B cell (primary cell): ENCODE data around the gene C5orf34. TPM values are rescaled to one million over a fixed set of nuclear protein-coding genes. Genes with fewer than 3 reads are reported as not detected.
A peak's percentile ranks its signal among the peaks of the same experiment; 100 is the strongest.

Source experiments
- ATAC-seq: fragments of 200-7000 bp; cut with Tn5 transposase; one replicate; pipeline ENCODE4 v1.10.0; 2021; ENCODE audit warnings: low read depth, mild to moderate bottlenecking, moderate number of reproducible peaks, moderate library complexity
- CTCF ChIA-PET: fragments of 350-600 bp; sonication (Branson Sonifier 250); formaldehyde crosslinking; loops from one replicate; lab custom pipeline; 2021; ENCODE audit warnings: antibody characterized with exemption, inconsistent platforms; lab: Charles Lee
- POLR2A ChIA-PET: fragments of 350-600 bp; sonication (Branson Sonifier 250); formaldehyde crosslinking; loops from one replicate; lab custom pipeline; 2021; ENCODE audit warnings: antibody characterized with exemption; lab: Charles Lee
- DNase-seq: peaks from one replicate; pipeline ENCODE4 v3.0.0; 2013
- H2AFZ ChIP-seq: 2 replicates; pipeline ENCODE4 v1.6.1; 2012; ENCODE audit warnings: mild to moderate bottlenecking, low read depth, low read length; ENCODE audit not compliant: insufficient read depth, poor library complexity, severe bottlenecking
- H3K27ac ChIP-seq, 2 donors: 1 replicate in 1 of 2; 2 replicates in 1 of 2; pipeline ENCODE4 v1.5.1; 2012 to 2013; ENCODE audit warnings: low read length in 2 of 2, mild to moderate bottlenecking in 2 of 2, moderate library complexity in 1 of 2
- H3K27me3 ChIP-seq, 4 experiments: fragments of 200-600 bp in 1 of 4; sonication (generic) in 1 of 4; replicated peaks in 1 of 4; 1 replicate in 2 of 4; 2 replicates in 2 of 4; pipeline versions ENCODE4 v1.6.1 to v1.7.0; 2013 to 2016; ENCODE audit warnings: low read length in 3 of 4, mild to moderate bottlenecking in 2 of 4, mixed read lengths in 1 of 4, moderate library complexity in 1 of 4; ENCODE audit not compliant: insufficient read depth in 4 of 4, control insufficient read depth in 3 of 4; ENCODE audit errors: control extremely low read depth in 1 of 4
- H3K36me3 ChIP-seq, 2 experiments: replicated peaks in 1 of 2; 1 replicate in 1 of 2; 2 replicates in 1 of 2; pipeline versions ENCODE4 v1.6.1 to v1.7.1; 2013; ENCODE audit warnings: low read length in 1 of 2; ENCODE audit not compliant: insufficient read depth in 2 of 2, control insufficient read depth in 1 of 2; ENCODE audit errors: control extremely low read depth in 1 of 2, extremely low read depth in 1 of 2
- H3K4me1 ChIP-seq, 2 donors: fragments of 200-600 bp in 1 of 2; sonication (generic) in 1 of 2; 1 replicate in 1 of 2; 2 replicates in 1 of 2; pipeline versions ENCODE4 v1.5.1 to v1.6.1; 2013 to 2017; ENCODE audit warnings: low read length in 2 of 2; ENCODE audit not compliant: control insufficient read depth in 2 of 2, insufficient read depth in 2 of 2
- H3K4me2 ChIP-seq: replicated peaks from 2 replicates; pipeline ENCODE3; 2012; ENCODE audit warnings: mild to moderate bottlenecking, low read depth, low read length; ENCODE audit not compliant: poor library complexity, severe bottlenecking
- H3K4me3 ChIP-seq, 5 experiments: fragments of 200-600 bp in 1 of 5; sonication (generic) in 1 of 5; 1 replicate in 3 of 5; 2 replicates in 2 of 5; pipeline versions ENCODE4 v1.5.1 to v1.7.0; 2011 to 2016; ENCODE audit warnings: low read length in 4 of 5, mild to moderate bottlenecking in 4 of 5, low read depth in 2 of 5, control low read depth in 1 of 5, moderate library complexity in 1 of 5; ENCODE audit not compliant: insufficient read depth in 1 of 5; ENCODE audit errors: control extremely low read depth in 1 of 5, extremely low read depth in 1 of 5
- H3K79me2 ChIP-seq: fragments of 200-600 bp; sonication (generic); one replicate; pipeline ENCODE4 v1.6.0; 2016; ENCODE audit warnings: low read length; ENCODE audit not compliant: control insufficient read depth, insufficient read depth
- H3K9ac ChIP-seq: fragments of 200-600 bp; sonication (generic); 2 replicates; pipeline ENCODE4 v1.6.1; 2017; ENCODE audit warnings: mild to moderate bottlenecking, low read length, moderate library complexity
- H3K9me3 ChIP-seq, 3 donors: one replicate each; pipeline versions ENCODE4 v1.6.1 to v1.7.1; 2013; ENCODE audit warnings: low read length in 2 of 3; ENCODE audit not compliant: control insufficient read depth in 2 of 3, insufficient read depth in 1 of 3; ENCODE audit errors: control extremely low read depth in 1 of 3
- H4K20me1 ChIP-seq: 2 replicates; pipeline ENCODE4 v1.6.0; 2012; ENCODE audit warnings: mild to moderate bottlenecking, low read length; ENCODE audit not compliant: insufficient read depth, control insufficient read depth, poor library complexity, severe bottlenecking
- H3K27ac Mint-ChIP-seq: one replicate; pipeline ENCODE4 v1.8.0; 2021; ENCODE audit warnings: mixed read lengths
- H3K27me3 Mint-ChIP-seq: one replicate; pipeline ENCODE4 v1.8.0; 2021; ENCODE audit warnings: mixed read lengths
- H3K4me1 Mint-ChIP-seq: one replicate; pipeline ENCODE4 v1.8.0; 2021; ENCODE audit warnings: mixed read lengths
- H3K4me3 Mint-ChIP-seq: one replicate; pipeline ENCODE4 v1.8.0; 2021; ENCODE audit warnings: mixed read lengths
- H3K9me3 Mint-ChIP-seq: one replicate; pipeline ENCODE4 v1.8.0; 2022; ENCODE audit warnings: mixed read lengths; ENCODE audit not compliant: insufficient read depth
- CTCF ChIP-seq: fragments of 200-600 bp; IDR thresholded peaks from one replicate; pipeline ENCODE4 v1.8.0; 2022; ENCODE audit warnings: antibody characterized with exemption, mild to moderate bottlenecking
- EZH2 ChIP-seq: IDR thresholded peaks from 2 replicates; pipeline ENCODE4 v1.6.1; 2012; ENCODE audit warnings: borderline replicate concordance, low read depth, mild to moderate bottlenecking, moderate library complexity, low read length; ENCODE audit not compliant: insufficient read depth, poor library complexity, severe bottlenecking
- WGBS: methylation state at CpG from one replicate; pipeline ENCODE4 v1.1.5; 2013; ENCODE audit warnings: missing lambda C conversion rate; ENCODE audit not compliant: insufficient coverage; 5-methylcytosine and 5-hydroxymethylcytosine counted together
- intact Hi-C: fragments of 100-400 bp; cut with micrococcal nuclease; formaldehyde crosslinking; loops from one replicate; pipeline ENCODE4 v1.10.0; 2022
- polyA plus RNA-seq: library from polyadenylated mRNA; depleted of rRNA; stranded (reverse); fragments of >200 nt; gene quantifications from 2 replicates; pipeline ENCODE4 v1.2.3, GENCODE V29; 2012
- total RNA-seq, 2 donors: library from RNA; stranded (reverse); fragments of 120-200 nt in 1 of 2; gene quantifications; 1 replicate in 1 of 2; 2 replicates in 1 of 2; pipeline versions ENCODE4 v1.2.3 to v1.2.4, GENCODE V29; 2013 to 2022

The C5orf34 gene
- total and polyA plus RNA-seq, 2 donors (not counting 1 experiment from before 2014, with no cell fraction given) = 2.6 to 5.5 TPM

- WGBS = under 1% methylated on average over 34 of the region's 44 CpGs
Measured at GRCh38 chr5:43555895-43556606, 41.1 kb upstream of the C5orf34 start.

More at GRCh38 chr5:43555895-43556606, 41.1 kb upstream of the C5orf34 start:
- H3K4me2 ChIP-seq = peak overlapping the region; percentile 87
- ChIA-PET CTCF (interaction anchor here (0.7 to 2.8 kb wide), 4 partner anchors 42 to 606 kb away, joined by 3 to 21 read pairs (median 12); partner anchors contain the start of genes NNT and TMEM267), POLR2A (interaction anchor here (1.9 to 2.9 kb wide), 2 partner anchors 47 to 72 kb away, joined by 18 read pairs; partner anchors contain the start of genes NNT and TMEM267)
- no peaks in the 10 kb centered on the region for H3K27me3 ChIP-seq
- intact Hi-C loops = loop anchor here (1.0 to 10.0 kb wide), 10 partner anchors 41 to 1631 kb away; partner anchors contain the start of genes C5orf34, FBXO4, HMGCS1 and NNT
- Mint-ChIP-seq H3K4me1 (peaks cover 18% of the 10 kb centered on the region), H3K27ac (peak overlapping the region; percentile 92), H3K4me3 (peak overlapping the region; percentile 93), H3K9me3 (no peaks in the 10 kb centered on the region), H3K27me3 (no peaks in the 10 kb centered on the region)
- DNase-seq (peak; percentile 78), ATAC-seq (no peak)
- TF ChIP-seq CTCF (no peak), EZH2 (no peak)
- H3K4me1 ChIP-seq = peaks cover 14 to 31% of the 10 kb centered on the region in 2 donors
- peak overlapping the region; percentile 90 for H3K9ac ChIP-seq
- peaks cover 2 to 34% of the 10 kb centered on the region in 2 experiments for H3K36me3 ChIP-seq
- H3K27ac ChIP-seq = peak overlapping the region; percentile 76 to 91
- H3K9me3 ChIP-seq = no peaks in the 10 kb centered on the region
- peaks cover 28% of the 10 kb centered on the region for H4K20me1 ChIP-seq
- peak overlapping the region; percentile 96 for H2AFZ ChIP-seq
- peaks cover 53% of the 10 kb centered on the region for H3K79me2 ChIP-seq
- peak overlapping the region; percentile 66 to 83 (median 79) for H3K4me3 ChIP-seq
